GM23248 (cell line): ENCODE measurements around the gene NEGR1. TPM values are rescaled to one million over a fixed set of nuclear protein-coding genes. Genes with fewer than 3 reads are reported as not detected.
A peak's percentile ranks its signal among the peaks of the same experiment; 100 is the strongest.

Source experiments
- DNase-seq: peaks from one replicate; pipeline ENCODE4 v3.0.0-alpha.2; 2015
- H2AFZ ChIP-seq: fragments of 200-600 bp; sonication (generic); 2 replicates; pipeline ENCODE4 v1.6.1; 2016; ENCODE audit warnings: antibody characterized with exemption
- H3F3A ChIP-seq: fragments of 200-600 bp; sonication (generic); 2 replicates; pipeline ENCODE4 v1.6.1; 2016; ENCODE audit warnings: mild to moderate bottlenecking, antibody characterized with exemption, mixed run types; ENCODE audit not compliant: insufficient read depth
- H3K27ac ChIP-seq: fragments of 200-600 bp; sonication (generic); 2 replicates; pipeline ENCODE4 v1.5.1; 2016; ENCODE audit warnings: mild to moderate bottlenecking
- H3K27me3 ChIP-seq: fragments of 200-600 bp; sonication (generic); replicated peaks from 2 replicates; pipeline ENCODE4 v1.6.1; 2016; ENCODE audit warnings: mild to moderate bottlenecking; ENCODE audit not compliant: insufficient read depth
- H3K36me3 ChIP-seq: fragments of 200-600 bp; sonication (generic); 2 replicates; pipeline ENCODE4 v1.6.1; 2016; ENCODE audit warnings: low read depth, mild to moderate bottlenecking
- H3K4me1 ChIP-seq: fragments of 200-600 bp; sonication (generic); 2 replicates; pipeline ENCODE4 v1.6.1; 2016; ENCODE audit warnings: mild to moderate bottlenecking; ENCODE audit not compliant: insufficient read depth
- H3K4me2 ChIP-seq: fragments of 200-600 bp; sonication (generic); one replicate; pipeline ENCODE4 v1.6.1; 2016; ENCODE audit warnings: mild to moderate bottlenecking; ENCODE audit not compliant: unreplicated experiment
- H3K4me3 ChIP-seq: fragments of 200-600 bp; sonication (generic); 2 replicates; pipeline ENCODE4 v1.5.1; 2016; ENCODE audit warnings: mild to moderate bottlenecking
- H3K79me2 ChIP-seq: fragments of 200-600 bp; sonication (generic); 2 replicates; pipeline ENCODE4 v1.6.1; 2016; ENCODE audit warnings: mild to moderate bottlenecking; ENCODE audit not compliant: insufficient read depth
- H3K9ac ChIP-seq: fragments of 200-600 bp; sonication (generic); 2 replicates; pipeline ENCODE4 v1.6.1; 2016; ENCODE audit warnings: mild to moderate bottlenecking
- H3K9me2 ChIP-seq: fragments of 200-600 bp; sonication (generic); 2 replicates; pipeline ENCODE4 v1.6.1; 2016; ENCODE audit warnings: mixed run types, mild to moderate bottlenecking, moderate library complexity; ENCODE audit not compliant: insufficient read depth
- H3K9me3 ChIP-seq: fragments of 200-600 bp; sonication (generic); one replicate; pipeline ENCODE4 v1.6.1; 2017; ENCODE audit warnings: low read depth
- H4K20me1 ChIP-seq: fragments of 200-600 bp; sonication (generic); 2 replicates; pipeline ENCODE4 v1.6.0; 2016; ENCODE audit not compliant: insufficient read depth
- EZH2 ChIP-seq: fragments of 200-600 bp; sonication (generic); IDR thresholded peaks from 2 replicates; pipeline ENCODE4 v1.6.1; 2018; ENCODE audit warnings: antibody characterized with exemption, mild to moderate bottlenecking; ENCODE audit not compliant: insufficient read depth, poor library complexity, severe bottlenecking
- EZH2phosphoT487 ChIP-seq: fragments of 200-600 bp; sonication (generic); IDR thresholded peaks from 2 replicates; pipeline ENCODE4 v1.6.1; 2018; ENCODE audit warnings: antibody characterized with exemption, moderate library complexity, mild to moderate bottlenecking, low read depth; ENCODE audit not compliant: insufficient read depth
- WGBS, 2 experiments: methylation state at CpG; one replicate each; pipeline ENCODE4 v1.1.6; 2015 to 2017; ENCODE audit warnings: low lambda C conversion rate in 2 of 2, low coverage in 1 of 2; ENCODE audit errors: missing lambda C conversion rate in 2 of 2; 5-methylcytosine and 5-hydroxymethylcytosine counted together
- in situ Hi-C: fragments of 300-500 bp; cut with MboI; formaldehyde crosslinking; loops from 2 replicates; pipeline ENCODE4 v1.15.0; 2020
- polyA plus RNA-seq: library from polyadenylated mRNA; unstranded; fragments of >200 nt; fragmentation: Nextera tagmentation; extraction: Ambion mirVana; gene quantifications from 2 replicates; pipeline ENCODE4 v1.2.1, GENCODE V29; 2016
- total RNA-seq: library from RNA; depleted of rRNA; stranded (reverse); fragments of >200 nt; shearing (Covaris generic); gene quantifications from 2 replicates; pipeline ENCODE4 v1.2.3, GENCODE V29; 2014

NEGR1 gene
- total and polyA plus RNA-seq, 2 experiments from 2014 or later, result 14.3 to 15.7 TPM

- no peaks in the 10 kb centered on the region for H3K27me3 ChIP-seq
- TF ChIP-seq EZH2, result no peak
- no peaks in the 10 kb centered on the region for H3K4me1 ChIP-seq
- H3K4me2 ChIP-seq, result no peak overlapping the region
- H3F3A ChIP-seq, result no peaks in the 10 kb centered on the region
- H3K79me2 ChIP-seq, result no peaks in the 10 kb centered on the region
- DNase-seq, result no peak
- no peaks in the 10 kb centered on the region for H3K9me2 ChIP-seq
- H2AFZ ChIP-seq, result no peak overlapping the region
- H4K20me1 ChIP-seq, result no peaks in the 10 kb centered on the region
- H3K36me3 ChIP-seq, result no peaks in the 10 kb centered on the region
- H3K9me3 ChIP-seq, result no peaks in the 10 kb centered on the region
- H3K27ac ChIP-seq, result no peak overlapping the region
- in situ Hi-C loops, result no loop called here
- no peak overlapping the region for H3K9ac ChIP-seq
- WGBS, 2 experiments, result 76 to 82% methylated on average over 3 of the region's 3 CpGs
- no peak overlapping the region for H3K4me3 ChIP-seq
Observed at GRCh38 chr1:72086394-72086793, 195.9 kb downstream of the NEGR1 start.

GRCh38 chr1:72075425-72075824 is 206.9 kb downstream of the NEGR1 start:
- Histone ChIP-seq H3K36me3 (no peaks in the 10 kb centered on the region), H3K4me3 (no peak overlapping the region), H3K4me1 (no peaks in the 10 kb centered on the region), H3K27me3 (no peaks in the 10 kb centered on the region), H3F3A (no peaks in the 10 kb centered on the region), H3K27ac (no peak overlapping the region), H3K79me2 (no peaks in the 10 kb centered on the region), H3K9ac (no peak overlapping the region), H3K4me2 (no peak overlapping the region), H3K9me2 (no peaks in the 10 kb centered on the region), H3K9me3 (no peaks in the 10 kb centered on the region), H2AFZ (no peak overlapping the region), H4K20me1 (no peaks in the 10 kb centered on the region)
- DNase-seq, result no peak
- in situ Hi-C loops, result no loop called here
- no peak for TF ChIP-seq EZH2
- TF ChIP-seq EZH2phosphoT487, result no peak

- H3F3A ChIP-seq, result no peaks in the 10 kb centered on the region
- H3K9me2 ChIP-seq, result no peaks in the 10 kb centered on the region
- no peaks in the 10 kb centered on the region for H3K27me3 ChIP-seq
- no peak overlapping the region for H3K4me2 ChIP-seq
- H3K9ac ChIP-seq, result no peak overlapping the region
- H3K4me1 ChIP-seq, result no peaks in the 10 kb centered on the region
- H3K79me2 ChIP-seq, result no peaks in the 10 kb centered on the region
- H3K27ac ChIP-seq, result no peak overlapping the region
- DNase-seq, result peak; percentile 8
- H3K9me3 ChIP-seq, result no peaks in the 10 kb centered on the region
- H3K4me3 ChIP-seq, result no peak overlapping the region
- peak overlapping the region; percentile 44 for H2AFZ ChIP-seq
- TF ChIP-seq EZH2phosphoT487, result no peak
- no peak for TF ChIP-seq EZH2
- 38 to 42% methylated on average over 7 of the region's 7 CpGs for WGBS, 2 experiments
- H3K36me3 ChIP-seq, result no peaks in the 10 kb centered on the region
- in situ Hi-C loops, result no loop called here
- no peaks in the 10 kb centered on the region for H4K20me1 ChIP-seq
Observed at GRCh38 chr1:72066431-72066830, 215.9 kb downstream of the NEGR1 start.

GRCh38 chr1:72064196-72065075 is 217.9 kb downstream of the NEGR1 start:
- H2AFZ ChIP-seq, result no peak overlapping the region
- H3K4me1 ChIP-seq, result no peaks in the 10 kb centered on the region
- no peaks in the 10 kb centered on the region for H3K27me3 ChIP-seq
- no peaks in the 10 kb centered on the region for H3K79me2 ChIP-seq
- H3K9me3 ChIP-seq, result no peaks in the 10 kb centered on the region
- in situ Hi-C loops, result no loop called here
- no peaks in the 10 kb centered on the region for H4K20me1 ChIP-seq
- TF ChIP-seq EZH2phosphoT487 (no peak), EZH2 (no peak)
- H3K9me2 ChIP-seq, result no peaks in the 10 kb centered on the region
- no peak overlapping the region for H3K27ac ChIP-seq
- H3K4me2 ChIP-seq, result no peak overlapping the region
- DNase-seq, result no peak
- H3K4me3 ChIP-seq, result no peak overlapping the region
- 76% methylated on average over 3 of the region's 3 CpGs for WGBS, 2 experiments
- H3F3A ChIP-seq, result no peaks in the 10 kb centered on the region
- no peaks in the 10 kb centered on the region for H3K36me3 ChIP-seq
- no peak overlapping the region for H3K9ac ChIP-seq
